WTC11 (cell line): ENCODE data around the gene CASP12. TPM values are rescaled to one million over a fixed set of nuclear protein-coding genes. Genes with fewer than 3 reads are reported as not detected.

ENCODE experiments used
- ATAC-seq: fragments of 200-7000 bp; cut with Tn5 transposase; 2 replicates; pipeline ENCODE4 v1.10.0; 2021; ENCODE audit warnings: mild to moderate bottlenecking, moderate library complexity
- CTCF ChIA-PET: fragments of 300-600 bp; sonication (Branson Sonifier 250); formaldehyde crosslinking; loops from one replicate; lab custom pipeline; 2021; ENCODE audit warnings: antibody characterized with exemption; lab: Charles Lee
- POLR2A ChIA-PET: fragments of 350-600 bp; sonication (Branson Sonifier 250); formaldehyde crosslinking; loops from one replicate; lab custom pipeline; 2021; ENCODE audit warnings: antibody characterized with exemption; lab: Charles Lee
- DNase-seq: peaks from one replicate; pipeline ENCODE4 v3.0.0; 2021; ENCODE audit warnings: low spot score
- H3K27ac Mint-ChIP-seq: 2 replicates; pipeline ENCODE4 v1.8.0; 2021; ENCODE audit warnings: mixed read lengths
- H3K27me3 Mint-ChIP-seq: 2 replicates; pipeline ENCODE4 v1.8.0; 2021; ENCODE audit warnings: low read depth, mild to moderate bottlenecking, moderate library complexity, mixed read lengths
- H3K36me3 Mint-ChIP-seq: 2 replicates; pipeline ENCODE4 v1.8.0; 2021; ENCODE audit warnings: mixed read lengths
- H3K4me1 Mint-ChIP-seq: 2 replicates; pipeline ENCODE4 v1.8.0; 2022; ENCODE audit warnings: mixed read lengths
- H3K4me3 Mint-ChIP-seq: 2 replicates; pipeline ENCODE4 v1.8.0; 2021; ENCODE audit warnings: mild to moderate bottlenecking, moderate library complexity, mixed read lengths
- H3K9me3 Mint-ChIP-seq: 2 replicates; pipeline ENCODE4 v1.8.0; 2021; ENCODE audit warnings: mixed read lengths
- ATF2 ChIP-seq: sonication (generic); formaldehyde crosslinking; IDR thresholded peaks from 2 replicates; pipeline ENCODE4 v1.8.1; 2022; ENCODE audit warnings: low read depth, missing genetic modification reagents, borderline replicate concordance
- ATF3 ChIP-seq: sonication (generic); formaldehyde crosslinking; conservative IDR thresholded peaks from 2 replicates; pipeline ENCODE4 v1.8.1; 2022; ENCODE audit warnings: mild to moderate bottlenecking, missing genetic modification reagents
- ATF6 ChIP-seq: sonication (generic); formaldehyde crosslinking; IDR thresholded peaks from 2 replicates; pipeline ENCODE4 v1.8.1; 2023; ENCODE audit warnings: mild to moderate bottlenecking, missing genetic modification reagents
- E2F4 ChIP-seq: sonication (generic); formaldehyde crosslinking; IDR thresholded peaks from 2 replicates; pipeline ENCODE4 v1.8.1; 2022; ENCODE audit warnings: low read depth, mild to moderate bottlenecking, moderate library complexity, missing genetic modification reagents, borderline replicate concordance
- ESRRA ChIP-seq: sonication (generic); formaldehyde crosslinking; IDR thresholded peaks from 2 replicates; pipeline ENCODE4 v1.8.1; 2022; ENCODE audit warnings: mild to moderate bottlenecking, missing genetic modification reagents, borderline replicate concordance
- FOXK1 ChIP-seq: sonication (generic); formaldehyde crosslinking; IDR thresholded peaks from 2 replicates; pipeline ENCODE4 v1.8.0; 2022; ENCODE audit warnings: mild to moderate bottlenecking, moderate library complexity, missing genetic modification reagents
- JUN ChIP-seq: sonication (generic); formaldehyde crosslinking; IDR thresholded peaks from 2 replicates; pipeline ENCODE4 v1.8.0; 2023; ENCODE audit warnings: mild to moderate bottlenecking, missing genetic modification reagents
- MLX ChIP-seq: sonication (generic); formaldehyde crosslinking; IDR thresholded peaks from 2 replicates; pipeline ENCODE4 v1.8.1; 2023; ENCODE audit warnings: mild to moderate bottlenecking, missing genetic modification reagents, moderate library complexity
- NFATC4 ChIP-seq: fragments of 250-450 bp; sonication (Bioruptor Pico); IDR thresholded peaks from 2 replicates; pipeline ENCODE4 v1.9.0; 2021; ENCODE audit warnings: mild to moderate bottlenecking
- NR1H2 ChIP-seq: sonication (generic); formaldehyde crosslinking; IDR thresholded peaks from 2 replicates; pipeline ENCODE4 v1.9.0; 2021; ENCODE audit warnings: mild to moderate bottlenecking, moderate library complexity, missing genetic modification reagents
- OVOL2 ChIP-seq: fragments of 250-450 bp; sonication (Bioruptor Pico); IDR thresholded peaks from 2 replicates; pipeline ENCODE4 v1.9.0; 2021; ENCODE audit warnings: mild to moderate bottlenecking, borderline replicate concordance
- PREB ChIP-seq: sonication (generic); formaldehyde crosslinking; IDR thresholded peaks from 2 replicates; pipeline ENCODE4 v1.8.1; 2022; ENCODE audit warnings: mild to moderate bottlenecking, missing genetic modification reagents, moderate library complexity, borderline replicate concordance
- RELA ChIP-seq: sonication (generic); formaldehyde crosslinking; IDR thresholded peaks from 2 replicates; pipeline ENCODE4 v1.8.1; 2022; ENCODE audit warnings: missing genetic modification reagents, mild to moderate bottlenecking, borderline replicate concordance
- SMAD3 ChIP-seq: sonication (generic); formaldehyde crosslinking; IDR thresholded peaks from 2 replicates; pipeline ENCODE4 v1.8.0; 2022; ENCODE audit warnings: missing genetic modification reagents, mild to moderate bottlenecking, borderline replicate concordance
- TEAD4 ChIP-seq: sonication (generic); formaldehyde crosslinking; IDR thresholded peaks from 2 replicates; pipeline ENCODE4 v1.8.0; 2022; ENCODE audit warnings: mild to moderate bottlenecking, missing genetic modification reagents
- USF1 ChIP-seq: sonication (generic); formaldehyde crosslinking; IDR thresholded peaks from 2 replicates; pipeline ENCODE4 v1.8.0; 2022; ENCODE audit warnings: mild to moderate bottlenecking, missing genetic modification reagents
- total RNA-seq: library from RNA; stranded (reverse); gene quantifications from 3 replicates; pipeline ENCODE4 v1.2.3, GENCODE V29; 2021

Gene CASP12
- total RNA-seq, 1 experiment from 2014 or later: not detected

- H3K9me3 Mint-ChIP-seq: peaks cover 6% of the 10 kb centered on the region; the same call in 1 of the 2 replicates
- ChIA-PET POLR2A (no interaction called here), CTCF (no interaction called here)
- H3K27ac Mint-ChIP-seq: no peak overlapping the region
- DNase-seq: no peak
- ATAC-seq: no peak
- no peak for TF ChIP-seq JUN
- no peak for TF ChIP-seq FOXK1 (CRISPR knock-in tag)
- TF ChIP-seq SMAD3 (CRISPR knock-in tag): no peak
- no peak overlapping the region for H3K4me3 Mint-ChIP-seq
- peaks cover 5% of the 10 kb centered on the region for H3K4me1 Mint-ChIP-seq
- H3K27me3 Mint-ChIP-seq: no peaks in the 10 kb centered on the region
- H3K36me3 Mint-ChIP-seq: no peaks in the 10 kb centered on the region
Observed at GRCh38 chr11:104918113-104918824, 20.0 kb upstream of the CASP12 start.

GRCh38 chr11:104917271-104918112 is 19.2 kb upstream of the CASP12 start:
- POLR2A ChIA-PET: no interaction called here
- Mint-ChIP-seq H3K36me3 (no peaks in the 10 kb centered on the region), H3K27ac (no peak overlapping the region), H3K9me3 (peaks cover 5% of the 10 kb centered on the region; the same call in 1 of the 2 replicates), H3K27me3 (no peaks in the 10 kb centered on the region), H3K4me3 (no peak overlapping the region), H3K4me1 (peaks cover 5% of the 10 kb centered on the region)
- CTCF ChIA-PET: no interaction called here
- DNase-seq (no peak), ATAC-seq (no peak)
- TF ChIP-seq USF1 (CRISPR knock-in tag): no peak
- no peak for TF ChIP-seq ATF2 (CRISPR knock-in tag)
- TF ChIP-seq MLX (CRISPR knock-in tag): no peak
- TF ChIP-seq ATF3 (CRISPR knock-in tag): no peak
- no peak for TF ChIP-seq E2F4 (CRISPR knock-in tag)
- no peak for TF ChIP-seq ATF6
- no peak for TF ChIP-seq ESRRA (CRISPR knock-in tag)
- TF ChIP-seq TEAD4: no peak
- no peak for TF ChIP-seq NFATC4 (CRISPR knock-in tag)
- TF ChIP-seq RELA: no peak
- TF ChIP-seq SMAD3 (CRISPR knock-in tag): no peak
- TF ChIP-seq OVOL2 (CRISPR knock-in tag): no peak
- no peak for TF ChIP-seq NR1H2 (CRISPR knock-in tag)
- TF ChIP-seq PREB (CRISPR knock-in tag): no peak
